ENCODE results near the gene PROCA1. TPM values are rescaled to one million over a fixed set of nuclear protein-coding genes. Genes with fewer than 3 reads are reported as not detected.
A peak's percentile ranks its signal among the peaks of the same experiment; 100 is the strongest.

Gene PROCA1
- total and polyA plus RNA-seq, 2 of the 8 experiments (the other 6 are each of a cell fraction or from before 2014, with no cell fraction given): 21.2 to 26.3 TPM

- TF ChIP-seq NANOG (IDR thresholded peaks at IDR 0.05; ENCODE audit: insufficient read depth, low read depth, low read length, poor library complexity, severe bottlenecking) (no peak), PHF8 (conservative IDR thresholded peaks at IDR 0.05; ENCODE audit: low read depth, low read length) (peak; percentile 93), MAFK (IDR thresholded peaks at IDR 0.05; ENCODE audit: low read depth, low read length) (no peak), SP1 (IDR thresholded peaks at IDR 0.05; ENCODE audit: low read depth, low read length) (no peak), EP300 (IDR thresholded peaks at IDR 0.05; ENCODE audit: borderline replicate concordance in 1 of 2, low read depth in 2 of 2, low read length in 2 of 2) (no peak), HDAC6 (IDR thresholded peaks at IDR 0.05; ENCODE audit: low read depth, low read length) (no peak), RBBP5 (IDR thresholded peaks at IDR 0.05; ENCODE audit: borderline replicate concordance, low read depth, low read length) (peak; percentile 45; the same call in 1 of the 2 replicates), CBX5 (IDR thresholded peaks at IDR 0.05; ENCODE audit: low read depth, low read length) (no peak), FOSL1 (IDR thresholded peaks at IDR 0.05; ENCODE audit: insufficient read depth, low read depth, low read length) (no peak), RXRA (IDR thresholded peaks at IDR 0.05; ENCODE audit: insufficient read depth, low read depth, low read length) (no peak), TAF7 (optimal IDR thresholded peaks at IDR 0.05; ENCODE audit: borderline replicate concordance, low read depth, low read length) (peak; percentile 57), NRF1 (IDR thresholded peaks at IDR 0.05; ENCODE audit: low read depth, low read length) (0 out of 2 replicates have a peak, but pooled peaks have one; percentile 23), ATF2 (IDR thresholded peaks at IDR 0.05; ENCODE audit: low read length) (no peak; the same call in 1 of the 2 replicates), E2F6 (IDR thresholded peaks at IDR 0.05) (peak; percentile 71), RNF2 (IDR thresholded peaks at IDR 0.05; ENCODE audit: borderline replicate concordance, low read depth, low read length, missing control alignments, poor library complexity, severe bottlenecking) (no peak)
These were observed 14.1 kb upstream of the PROCA1 start (continued) for GRCh38 chr17:28725660-28726225.
